Measurements from ENCODE around the gene MPPED2.

The MPPED2 gene

GRCh38 chr11:30610628-30611027, 24.5 kb upstream of the MPPED2 start:
- H3K9me3 ChIP-seq, result no peaks in the 10 kb centered on the region
- no peaks in the 10 kb centered on the region for H3K27me3 ChIP-seq
- no peak overlapping the region for H3K27ac ChIP-seq
- TF ChIP-seq, protein P1, sequence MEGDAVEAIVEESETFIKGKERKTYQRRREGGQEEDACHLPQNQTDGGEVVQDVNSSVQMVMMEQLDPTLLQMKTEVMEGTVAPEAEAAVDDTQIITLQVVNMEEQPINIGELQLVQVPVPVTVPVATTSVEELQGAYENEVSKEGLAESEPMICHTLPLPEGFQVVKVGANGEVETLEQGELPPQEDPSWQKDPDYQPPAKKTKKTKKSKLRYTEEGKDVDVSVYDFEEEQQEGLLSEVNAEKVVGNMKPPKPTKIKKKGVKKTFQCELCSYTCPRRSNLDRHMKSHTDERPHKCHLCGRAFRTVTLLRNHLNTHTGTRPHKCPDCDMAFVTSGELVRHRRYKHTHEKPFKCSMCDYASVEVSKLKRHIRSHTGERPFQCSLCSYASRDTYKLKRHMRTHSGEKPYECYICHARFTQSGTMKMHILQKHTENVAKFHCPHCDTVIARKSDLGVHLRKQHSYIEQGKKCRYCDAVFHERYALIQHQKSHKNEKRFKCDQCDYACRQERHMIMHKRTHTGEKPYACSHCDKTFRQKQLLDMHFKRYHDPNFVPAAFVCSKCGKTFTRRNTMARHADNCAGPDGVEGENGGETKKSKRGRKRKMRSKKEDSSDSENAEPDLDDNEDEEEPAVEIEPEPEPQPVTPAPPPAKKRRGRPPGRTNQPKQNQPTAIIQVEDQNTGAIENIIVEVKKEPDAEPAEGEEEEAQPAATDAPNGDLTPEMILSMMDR (IDR thresholded peaks at IDR 0.05), result no peak
- no peak overlapping the region for H3K4me3 ChIP-seq (ENCODE audit: low read depth in 1 of 2, low read length in 1 of 2)
- H3K4me1 ChIP-seq (ENCODE audit: control insufficient read depth in 1 of 2, insufficient read depth in 1 of 2, low read depth in 1 of 2, low read length in 1 of 2), result no peaks in the 10 kb centered on the region
- H3K36me3 ChIP-seq, result no peaks in the 10 kb centered on the region

GRCh38 chr11:30608534-30608933, 22.4 kb upstream of the MPPED2 start:
- H3K4me3 ChIP-seq (ENCODE audit: low read depth in 1 of 2, low read length in 1 of 2), result no peak overlapping the region
- H3K36me3 ChIP-seq, result no peaks in the 10 kb centered on the region
- no peaks in the 10 kb centered on the region for H3K4me1 ChIP-seq (ENCODE audit: control insufficient read depth in 1 of 2, insufficient read depth in 1 of 2, low read depth in 1 of 2, low read length in 1 of 2)
- TF ChIP-seq, protein P1 (IDR thresholded peaks at IDR 0.05), result no peak
- H3K27me3 ChIP-seq, result no peaks in the 10 kb centered on the region
- H3K27ac ChIP-seq, result no peak overlapping the region
- no peaks in the 10 kb centered on the region for H3K9me3 ChIP-seq

GRCh38 chr11:30605036-30605605, 19.0 kb upstream of the MPPED2 start:
- no peaks in the 10 kb centered on the region for H3K9me3 ChIP-seq
- H3K4me3 ChIP-seq (ENCODE audit: low read depth in 1 of 2, low read length in 1 of 2), result no peak overlapping the region
- no peaks in the 10 kb centered on the region for H3K4me1 ChIP-seq (ENCODE audit: control insufficient read depth in 1 of 2, insufficient read depth in 1 of 2, low read depth in 1 of 2, low read length in 1 of 2)
- H3K27ac ChIP-seq, result no peak overlapping the region
- H3K27me3 ChIP-seq, result no peaks in the 10 kb centered on the region
- TF ChIP-seq, protein P1 (IDR thresholded peaks at IDR 0.05), result no peak
- H3K36me3 ChIP-seq, result no peaks in the 10 kb centered on the region

- Histone ChIP-seq H3K4me3 (ENCODE audit: low read depth in 1 of 2, low read length in 1 of 2) (no peak overlapping the region), H3K27ac (no peak overlapping the region), H3K36me3 (no peaks in the 10 kb centered on the region), H3K4me1 (ENCODE audit: control insufficient read depth in 1 of 2, insufficient read depth in 1 of 2, low read depth in 1 of 2, low read length in 1 of 2) (no peaks in the 10 kb centered on the region), H3K27me3 (no peaks in the 10 kb centered on the region), H3K9me3 (no peaks in the 10 kb centered on the region)
- TF ChIP-seq, protein P1 (IDR thresholded peaks at IDR 0.05), result no peak
Measured at GRCh38 chr11:30603357-30603756, 17.2 kb upstream of the MPPED2 start.

DNA sequence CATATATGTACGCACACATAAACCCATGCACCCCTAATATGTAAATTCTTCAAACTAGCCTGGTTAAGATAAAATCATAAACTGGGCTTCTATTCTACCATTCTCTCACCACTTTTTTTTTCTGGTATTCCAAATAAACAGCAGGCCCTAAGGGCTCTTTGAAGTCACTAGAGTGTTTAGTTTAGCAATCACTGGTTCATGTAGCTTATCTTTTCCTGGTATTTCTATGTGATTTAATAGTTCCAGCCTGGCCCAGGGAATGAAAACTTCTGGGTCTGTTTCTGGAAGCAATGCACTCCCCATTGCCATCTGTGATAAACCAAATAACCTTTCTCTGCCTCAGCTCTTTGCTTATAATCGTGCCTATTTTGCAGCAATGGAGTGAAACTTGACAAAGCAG, 10.7 kb upstream of the MPPED2 start:
- Histone ChIP-seq H3K4me3 (ENCODE audit: low read depth in 1 of 2, low read length in 1 of 2) (no peak overlapping the region), H3K36me3 (no peaks in the 10 kb centered on the region), H3K27ac (no peak overlapping the region), H3K4me1 (ENCODE audit: control insufficient read depth in 1 of 2, insufficient read depth in 1 of 2, low read depth in 1 of 2, low read length in 1 of 2) (no peaks in the 10 kb centered on the region), H3K9me3 (no peaks in the 10 kb centered on the region), H3K27me3 (no peaks in the 10 kb centered on the region)
- TF ChIP-seq, protein P1 (IDR thresholded peaks at IDR 0.05), result no peak

GRCh38 chr11:30595934-30596333, 9.8 kb upstream of the MPPED2 start:
- Histone ChIP-seq H3K27me3 (no peaks in the 10 kb centered on the region), H3K27ac (no peak overlapping the region), H3K4me1 (ENCODE audit: control insufficient read depth in 1 of 2, insufficient read depth in 1 of 2, low read depth in 1 of 2, low read length in 1 of 2) (no peaks in the 10 kb centered on the region), H3K36me3 (no peaks in the 10 kb centered on the region), H3K9me3 (no peaks in the 10 kb centered on the region), H3K4me3 (ENCODE audit: low read depth in 1 of 2, low read length in 1 of 2) (no peak overlapping the region)
- TF ChIP-seq, protein P1 (IDR thresholded peaks at IDR 0.05), result no peak

Data from neutrophil (primary cell).